HCT116 (cell line): ENCODE measurements around the gene CNTNAP5. TPM values are rescaled to one million over a fixed set of nuclear protein-coding genes. Genes with fewer than 3 reads are reported as not detected.

Experiments used
- ATAC-seq: fragments of 200-7000 bp; cut with Tn5 transposase; 2 replicates; pipeline ENCODE4 v1.9.1; 2020; ENCODE audit warnings: mild to moderate bottlenecking, moderate library complexity
- BruUV-seq: library from RNA; stranded (reverse); fragments of 400-500 nt; replicated peaks from 2 replicates; lab custom pipeline; 2021; lab: Mats Ljungman, UMichigan
- CTCF ChIA-PET: fragments of 300-600 bp; sonication (Branson Sonifier 250); formaldehyde crosslinking; loops from one replicate; lab custom pipeline; 2021; ENCODE audit warnings: antibody characterized with exemption; lab: Charles Lee
- POLR2A ChIA-PET: fragments of 300-600, 350-600 bp; sonication (Branson Sonifier 250); formaldehyde crosslinking; loops from one replicate; lab custom pipeline; 2021; ENCODE audit warnings: antibody characterized with exemption; lab: Charles Lee
- RAD21 ChIA-PET, 2 experiments: fragments of 300-600 bp; sonication (Branson Sonifier 250); formaldehyde crosslinking; loops; one replicate each; lab custom pipeline; 2023; ENCODE audit warnings: low total read pairs in 2 of 2; ENCODE audit not compliant: uncharacterized antibody in 2 of 2, unreplicated experiment in 2 of 2, low non-redundant PET in 1 of 2; lab: Charles Lee
- DNase-seq: peaks from one replicate; pipeline ENCODE4 v3.0.0-alpha.2; 2010; ENCODE audit warnings: low read depth, low spot score
- H2AFZ ChIP-seq: fragments of 200-600 bp; shearing (Covaris generic), sonication (generic); 2 replicates; pipeline ENCODE4 v1.6.1; 2017; ENCODE audit warnings: low read depth, mixed run types, mixed read lengths, antibody characterized with exemption, low read length; ENCODE audit not compliant: poor library complexity, severe bottlenecking
- H3K27ac ChIP-seq: 2 replicates; pipeline ENCODE4 v1.5.1; 2012; ENCODE audit warnings: low read depth, low read length
- H3K27me3 ChIP-seq: fragments of 200-600 bp; sonication (generic); 2 replicates; pipeline ENCODE4 v1.6.1; 2016; ENCODE audit warnings: mixed run types, low read length, mixed read lengths; ENCODE audit not compliant: insufficient read depth
- H3K36me3 ChIP-seq, 2 experiments: fragments of 200-500 bp in 1 of 2; fragments of 200-600 bp in 1 of 2; sonication (Bioruptor generic) in 1 of 2; sonication (generic) in 1 of 2; 2 replicates each; pipeline versions ENCODE4 v1.5.1 to v1.6.1; 2014 to 2016; ENCODE audit warnings: low read length in 2 of 2, inconsistent platforms in 1 of 2, mixed read lengths in 1 of 2, mixed run types in 1 of 2; ENCODE audit not compliant: insufficient read depth in 2 of 2, control insufficient read depth in 1 of 2
- H3K4me1 ChIP-seq, 2 experiments: fragments of 200-600 bp in 1 of 2; sonication (generic) in 1 of 2; 2 replicates each; pipeline versions ENCODE4 v1.5.1 to v1.6.1; 2012 to 2017; ENCODE audit warnings: low read length in 2 of 2, inconsistent platforms in 1 of 2, mild to moderate bottlenecking in 1 of 2, mixed read lengths in 1 of 2, mixed run types in 1 of 2, moderate library complexity in 1 of 2; ENCODE audit not compliant: insufficient read depth in 2 of 2, control insufficient read depth in 1 of 2
- H3K4me2 ChIP-seq: fragments of 200-600 bp; sonication (generic); 2 replicates; pipeline ENCODE4 v1.6.1; 2017; ENCODE audit warnings: mixed run types, low read length, mixed read lengths
- H3K4me3 ChIP-seq, 2 experiments: fragments of 200-600 bp in 1 of 2; sonication (generic) in 1 of 2; replicated peaks in 1 of 2; 2 replicates each; pipeline ENCODE4 v1.5.1; 2011 to 2016; ENCODE audit warnings: low read length in 2 of 2, control low read depth in 1 of 2, low read depth in 1 of 2, mild to moderate bottlenecking in 1 of 2, mixed read lengths in 1 of 2, mixed run types in 1 of 2
- H3K79me2 ChIP-seq: fragments of 200-600 bp; sonication (generic); 2 replicates; pipeline ENCODE4 v1.6.1; 2017; ENCODE audit warnings: mild to moderate bottlenecking, mixed run types, low read length, moderate library complexity, mixed read lengths; ENCODE audit not compliant: insufficient read depth
- H3K9ac ChIP-seq: fragments of 200-600 bp; sonication (generic); 2 replicates; pipeline ENCODE4 v1.6.1; 2016; ENCODE audit warnings: low read length, mixed read lengths
- H3K9me2 ChIP-seq: fragments of 200-600 bp; sonication (generic), shearing (Covaris generic); 2 replicates; pipeline ENCODE4 v1.6.1; 2017; ENCODE audit warnings: mixed run types, mild to moderate bottlenecking, moderate library complexity; ENCODE audit not compliant: insufficient read depth
- H3K9me3 ChIP-seq, 2 experiments: fragments of 200-500 bp in 1 of 2; fragments of 200-600 bp in 1 of 2; sonication (Bioruptor generic) in 1 of 2; sonication (generic) in 1 of 2; 2 replicates each; pipeline ENCODE4 v1.6.1; 2014 to 2017; ENCODE audit warnings: low read length in 2 of 2, mixed read lengths in 2 of 2, inconsistent platforms in 1 of 2, low read depth in 1 of 2, mild to moderate bottlenecking in 1 of 2, mixed run types in 1 of 2, moderate library complexity in 1 of 2; ENCODE audit not compliant: control insufficient read depth in 1 of 2, insufficient read depth in 1 of 2
- H4K20me1 ChIP-seq: fragments of 200-600 bp; sonication (generic), shearing (Covaris generic); 2 replicates; pipeline ENCODE4 v1.6.1; 2017; ENCODE audit warnings: mixed run types, mild to moderate bottlenecking, moderate library complexity; ENCODE audit not compliant: insufficient read depth
- CEBPB ChIP-seq: IDR thresholded peaks from 2 replicates; pipeline ENCODE4 v1.6.1; 2012; ENCODE audit warnings: low read depth
- JUND ChIP-seq: IDR thresholded peaks from 2 replicates; pipeline ENCODE4 v1.6.1; 2012
- MAX ChIP-seq: IDR thresholded peaks from 2 replicates; pipeline ENCODE4 v1.6.1; 2012
- POLR2A ChIP-seq: IDR thresholded peaks from 2 replicates; pipeline ENCODE4 v1.7.0; 2011; ENCODE audit warnings: borderline replicate concordance; ENCODE audit not compliant: insufficient read depth, insufficient read length; ENCODE audit errors: extremely low read depth
- REST ChIP-seq: IDR thresholded peaks from 2 replicates; pipeline ENCODE4 v1.6.1; 2012; ENCODE audit warnings: low read depth
- SP1 ChIP-seq: IDR thresholded peaks from 2 replicates; pipeline ENCODE4 v1.6.1; 2012; ENCODE audit warnings: low read depth
- TCF7L2 ChIP-seq: IDR thresholded peaks from 2 replicates; pipeline ENCODE4 v1.7.0; 2011; ENCODE audit warnings: borderline replicate concordance, inconsistent platforms; ENCODE audit not compliant: insufficient read depth, insufficient read length; ENCODE audit errors: extremely low read depth
- ZNF274 ChIP-seq: fragments of 200-500 bp; sonication (Bioruptor generic); IDR thresholded peaks from 2 replicates; pipeline ENCODE4 v1.6.1; 2014; ENCODE audit warnings: mild to moderate bottlenecking, low read depth, low read length, inconsistent platforms
- intact Hi-C: fragments of 100-400 bp; cut with micrococcal nuclease; formaldehyde crosslinking; loops from 2 replicates; pipeline ENCODE4 v1.10.0; 2022
- total RNA-seq: library from RNA; stranded (reverse); gene quantifications from one replicate; pipeline ENCODE4 v1.2.1, GENCODE V29; 2021; ENCODE audit not compliant: unreplicated experiment
- TF ChIP-seq, protein P1 (sequence below), 3 experiments: fragments of 200-600 bp in 1 of 3; sonication (generic) in 1 of 3; IDR thresholded peaks in 2 of 3; conservative IDR thresholded peaks in 1 of 3; 2 replicates each; pipeline ENCODE4 v1.5.1; 2012 to 2017; ENCODE audit warnings: low read depth in 2 of 3, low read length in 2 of 3, antibody characterized with exemption in 1 of 3, borderline replicate concordance in 1 of 3, control low read depth in 1 of 3, mild to moderate bottlenecking in 1 of 3, mixed read lengths in 1 of 3, mixed run types in 1 of 3, moderate library complexity in 1 of 3; ENCODE audit not compliant: insufficient read depth in 1 of 3

The CNTNAP5 gene
- total RNA-seq, 1 experiment from 2014 or later = not detected

DNA sequence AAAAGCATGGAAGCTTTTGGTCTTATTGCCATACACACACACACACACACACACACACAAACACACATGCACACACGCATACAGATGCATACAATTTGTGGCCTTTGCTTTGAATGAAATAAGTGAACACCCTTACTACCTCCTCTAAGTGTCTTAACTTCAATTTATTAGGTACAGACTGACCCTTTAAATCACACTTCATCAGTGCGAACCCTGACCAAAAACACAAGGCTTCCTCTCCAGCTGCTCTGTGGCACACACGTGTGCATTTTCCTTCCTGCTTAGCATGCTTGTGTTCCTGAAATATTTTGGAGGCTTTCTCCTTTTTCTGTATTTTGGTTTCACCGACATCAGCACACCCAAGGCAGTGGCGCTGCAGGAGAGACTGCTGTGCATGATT, 96.0 kb downstream of the CNTNAP5 start:
- DNase-seq (no peak), ATAC-seq (no peak)
- Histone ChIP-seq H3K79me2 (no peaks in the 10 kb centered on the region), H3K4me2 (no peak overlapping the region), H3K9me2 (no peaks in the 10 kb centered on the region), H3K4me1 (no peaks in the 10 kb centered on the region), H4K20me1 (no peaks in the 10 kb centered on the region), H3K27ac (no peak overlapping the region), H3K9ac (no peak overlapping the region), H3K36me3 (no peaks in the 10 kb centered on the region), H2AFZ (no peak overlapping the region), H3K27me3 (no peaks in the 10 kb centered on the region), H3K9me3 (peaks cover 5 to 17% of the 10 kb centered on the region in 2 experiments; a peak in 2 of 4 replicates), H3K4me3 (no peak overlapping the region)
- intact Hi-C loops = no loop called here
- ChIA-PET RAD21 (no interaction called here), CTCF (no interaction called here), POLR2A (no interaction called here)
- TF ChIP-seq JUND = no peak
- no peak for TF ChIP-seq TCF7L2
- no peak for TF ChIP-seq ZNF274
- no peak for TF ChIP-seq POLR2A
- TF ChIP-seq MAX = no peak
- no peak for TF ChIP-seq CEBPB
- TF ChIP-seq, protein P1, sequence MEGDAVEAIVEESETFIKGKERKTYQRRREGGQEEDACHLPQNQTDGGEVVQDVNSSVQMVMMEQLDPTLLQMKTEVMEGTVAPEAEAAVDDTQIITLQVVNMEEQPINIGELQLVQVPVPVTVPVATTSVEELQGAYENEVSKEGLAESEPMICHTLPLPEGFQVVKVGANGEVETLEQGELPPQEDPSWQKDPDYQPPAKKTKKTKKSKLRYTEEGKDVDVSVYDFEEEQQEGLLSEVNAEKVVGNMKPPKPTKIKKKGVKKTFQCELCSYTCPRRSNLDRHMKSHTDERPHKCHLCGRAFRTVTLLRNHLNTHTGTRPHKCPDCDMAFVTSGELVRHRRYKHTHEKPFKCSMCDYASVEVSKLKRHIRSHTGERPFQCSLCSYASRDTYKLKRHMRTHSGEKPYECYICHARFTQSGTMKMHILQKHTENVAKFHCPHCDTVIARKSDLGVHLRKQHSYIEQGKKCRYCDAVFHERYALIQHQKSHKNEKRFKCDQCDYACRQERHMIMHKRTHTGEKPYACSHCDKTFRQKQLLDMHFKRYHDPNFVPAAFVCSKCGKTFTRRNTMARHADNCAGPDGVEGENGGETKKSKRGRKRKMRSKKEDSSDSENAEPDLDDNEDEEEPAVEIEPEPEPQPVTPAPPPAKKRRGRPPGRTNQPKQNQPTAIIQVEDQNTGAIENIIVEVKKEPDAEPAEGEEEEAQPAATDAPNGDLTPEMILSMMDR (IDR thresholded peaks at IDR 0.05 in 2 of 3, conservative IDR thresholded peaks at IDR 0.05 in 1 of 3; ENCODE audit: borderline replicate concordance in 1 of 3, insufficient read depth in 1 of 3, low read depth in 2 of 3, low read length in 2 of 3) = no peak
- no peak for TF ChIP-seq REST
- no peak for TF ChIP-seq SP1
- no TSS peak for BruUV-seq
